IPS-18c (cell line): ENCODE measurements around the gene NOLC1.
A peak's percentile ranks its signal among the peaks of the same experiment; 100 is the strongest.

Experiments
- H3K4me3 ChIP-seq: 2 replicates; pipeline ENCODE4 v1.7.0; 2013; ENCODE audit warnings: low read depth, mild to moderate bottlenecking, low read length, moderate library complexity; ENCODE audit not compliant: insufficient read depth
- H3K9me3 ChIP-seq: one replicate; pipeline ENCODE4 v1.6.1; 2013; ENCODE audit warnings: mild to moderate bottlenecking, low read length, moderate library complexity; ENCODE audit not compliant: control insufficient read depth, insufficient read depth

NOLC1 gene

GRCh38 chr10:102120142-102120990 is 31.8 kb upstream of the NOLC1 start, which contains the start of gene LDB1:
Gene LDB1 (minus strand): TSS chr10:102120368. CDS start chr10:102120110, 258 bp downstream.
- peak within 1 kb of the TSS; percentile 85 for H3K4me3 ChIP-seq

GRCh38 chr10:102120991-102121738 is 31.0 kb upstream of the NOLC1 start:
- H3K9me3 ChIP-seq = no peaks in the 10 kb centered on the region

More at GRCh38 chr10:102120142-102120990, 31.8 kb upstream of the NOLC1 start, which contains the start of gene LDB1:
- H3K9me3 ChIP-seq = no peaks in the 10 kb centered on the region

GRCh38 chr10:102121739-102122372 is 30.3 kb upstream of the NOLC1 start:
- peak overlapping the region; percentile 85 for H3K4me3 ChIP-seq

More at GRCh38 chr10:102120991-102121738, 31.0 kb upstream of the NOLC1 start:
- H3K4me3 ChIP-seq = peak overlapping the region; percentile 85

GRCh38 chr10:102122450-102122849 is 29.7 kb upstream of the NOLC1 start:
- no peaks in the 10 kb centered on the region for H3K9me3 ChIP-seq
- no peak overlapping the region for H3K4me3 ChIP-seq

More at GRCh38 chr10:102121739-102122372, 30.3 kb upstream of the NOLC1 start:
- H3K9me3 ChIP-seq = no peaks in the 10 kb centered on the region

GRCh38 chr10:102123223-102123622 is 29.0 kb upstream of the NOLC1 start:
- Histone ChIP-seq H3K4me3 (no peak overlapping the region), H3K9me3 (no peaks in the 10 kb centered on the region)

GRCh38 chr10:102131286-102132170 is 20.7 kb upstream of the NOLC1 start:
- H3K4me3 ChIP-seq = no peak overlapping the region
- no peaks in the 10 kb centered on the region for H3K9me3 ChIP-seq

- Histone ChIP-seq H3K4me3 (no peak overlapping the region; the same call in 1 of the 2 replicates), H3K9me3 (no peaks in the 10 kb centered on the region)
These were observed 20.0 kb upstream of the NOLC1 start for GRCh38 chr10:102132193-102132562.

GRCh38 chr10:102132563-102133372 is 19.4 kb upstream of the NOLC1 start, which contains the start of gene PPRC1:
Gene PPRC1 (plus strand): TSS chr10:102133040. CDS start chr10:102133069, 29 bp downstream.
- Histone ChIP-seq H3K4me3 (peak within 1 kb of the TSS; percentile 98), H3K9me3 (no peaks in the 10 kb centered on the region)

GRCh38 chr10:102133373-102134195 is 18.6 kb upstream of the NOLC1 start:
- H3K4me3 ChIP-seq = peak overlapping the region; percentile 98
- H3K9me3 ChIP-seq = no peaks in the 10 kb centered on the region

GRCh38 chr10:102134416-102134815 is 17.8 kb upstream of the NOLC1 start:
- Histone ChIP-seq H3K4me3 (peak overlapping the region; percentile 98), H3K9me3 (no peaks in the 10 kb centered on the region)

GRCh38 chr10:102135956-102136526 is 16.1 kb upstream of the NOLC1 start:
- Histone ChIP-seq H3K9me3 (no peaks in the 10 kb centered on the region), H3K4me3 (no peak overlapping the region)

- H3K4me3 ChIP-seq = no peak overlapping the region
These were observed 12.7 kb upstream of the NOLC1 start for GRCh38 chr10:102139281-102140110.

GRCh38 chr10:102140218-102140617 is 12.0 kb upstream of the NOLC1 start:
- H3K4me3 ChIP-seq = no peak overlapping the region

More at GRCh38 chr10:102139281-102140110, 12.7 kb upstream of the NOLC1 start:
- H3K9me3 ChIP-seq = no peaks in the 10 kb centered on the region

GRCh38 chr10:102140913-102141540 is 11.2 kb upstream of the NOLC1 start:
- no peak overlapping the region for H3K4me3 ChIP-seq

More at GRCh38 chr10:102140218-102140617, 12.0 kb upstream of the NOLC1 start:
- H3K9me3 ChIP-seq = no peaks in the 10 kb centered on the region

More at GRCh38 chr10:102140913-102141540, 11.2 kb upstream of the NOLC1 start:
- H3K9me3 ChIP-seq = no peaks in the 10 kb centered on the region
